Superior temporal gyrus (tissue), 1 donor: ENCODE results near the gene SALL2.
A peak's percentile ranks its signal among the peaks of the same experiment; 100 is the strongest.
"Not testable (repeated sequence)": the region's sequence is repeated elsewhere in the genome, so short reads cannot be mapped to it uniquely, and the experiment has no call there.

Experiments
- DNase-seq: peaks from one replicate; pipeline ENCODE4 v3.0.0-alpha.2; 2016; ENCODE audit errors: extremely low spot score

Gene SALL2

GRCh38 chr14:21525962-21526671, at the start of gene SALL2:
Gene SALL2 (minus strand): TSS chr14:21526346. CDS start chr14:21526127, 219 bp downstream.
- DNase-seq = no peak

DNA sequence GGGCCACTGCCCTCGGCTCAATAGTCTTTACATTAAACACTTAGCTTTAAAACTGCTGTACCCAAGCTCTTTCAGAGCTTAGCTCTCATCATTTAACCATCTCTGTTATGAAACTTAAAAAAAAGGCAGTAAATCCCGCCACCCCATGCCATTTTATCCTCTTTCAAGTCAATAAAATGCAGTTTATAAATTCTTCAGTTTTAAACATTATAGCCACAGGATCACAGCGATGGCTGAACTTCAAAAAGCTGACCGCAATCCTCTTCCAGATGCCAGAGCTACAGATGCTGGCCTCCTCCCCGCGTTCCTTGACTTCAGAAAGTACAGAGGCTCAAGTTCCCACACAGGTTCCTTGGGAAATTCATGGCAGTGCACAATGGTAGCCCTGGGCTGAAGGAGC, 49.5 kb upstream of the SALL2 start:
- no peak for DNase-seq

GRCh38 chr14:21572604-21573003, 46.5 kb upstream of the SALL2 start:
- DNase-seq = no peak

DNA sequence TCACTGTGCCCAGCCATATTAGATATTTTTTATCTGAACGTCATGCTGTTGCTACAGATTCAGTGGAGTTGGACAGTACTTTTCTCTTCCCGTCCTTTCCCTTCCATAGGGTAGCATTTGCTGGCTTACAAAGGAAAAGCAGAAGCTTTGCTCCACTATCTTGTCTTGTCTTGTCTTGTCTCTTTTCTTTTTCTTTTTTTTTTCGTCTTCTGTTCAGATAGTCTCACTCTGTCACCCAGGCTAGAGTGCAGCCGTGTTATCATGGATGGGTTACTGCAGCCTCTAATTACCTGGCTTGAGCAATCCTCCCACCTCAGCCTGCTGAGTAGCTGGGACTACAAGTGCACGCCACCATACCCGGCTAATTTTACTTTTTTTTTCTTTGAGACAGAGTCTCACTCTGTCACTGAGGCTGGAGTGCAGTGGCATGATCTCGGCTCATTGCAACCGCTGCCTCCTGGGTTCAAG, 32.6 kb upstream of the SALL2 start:
- DNase-seq = no peak

- peak; percentile 98 for DNase-seq
These were observed 31.1 kb upstream of the SALL2 start for GRCh38 chr14:21557084-21557901.

DNA sequence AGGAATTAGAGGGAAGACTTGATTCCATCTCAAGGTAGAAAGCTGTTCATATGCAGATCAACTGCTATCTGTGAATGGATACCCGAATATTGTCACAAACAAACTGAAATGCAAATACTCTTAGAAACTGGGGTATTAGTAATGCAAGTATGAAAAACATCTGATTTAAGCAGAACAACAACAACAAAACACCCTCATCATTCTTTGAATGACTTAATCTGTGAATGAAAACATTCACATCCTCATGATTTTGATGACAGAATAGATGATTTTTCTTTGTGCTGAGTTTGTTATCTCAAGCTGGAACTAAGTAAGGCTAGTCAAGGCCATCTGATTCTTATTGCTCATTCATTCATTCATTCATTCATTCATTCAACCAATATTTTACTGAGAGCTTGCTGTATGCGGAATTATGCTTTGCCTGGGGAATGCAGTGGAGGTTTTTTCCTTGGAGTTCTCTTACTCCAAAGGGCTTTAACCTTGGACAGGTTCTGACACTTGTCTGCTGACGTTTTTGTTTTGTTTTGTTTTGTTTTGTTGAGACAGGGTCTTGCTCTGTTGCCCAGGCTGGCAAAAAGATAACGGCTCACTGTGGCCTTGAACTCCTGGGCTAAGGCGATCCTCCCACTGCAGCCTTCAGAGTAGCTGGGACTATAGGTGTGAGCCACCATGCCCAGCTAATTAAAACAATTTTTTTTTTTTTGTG, 30.4 kb upstream of the SALL2 start:
- no peak for DNase-seq

DNA sequence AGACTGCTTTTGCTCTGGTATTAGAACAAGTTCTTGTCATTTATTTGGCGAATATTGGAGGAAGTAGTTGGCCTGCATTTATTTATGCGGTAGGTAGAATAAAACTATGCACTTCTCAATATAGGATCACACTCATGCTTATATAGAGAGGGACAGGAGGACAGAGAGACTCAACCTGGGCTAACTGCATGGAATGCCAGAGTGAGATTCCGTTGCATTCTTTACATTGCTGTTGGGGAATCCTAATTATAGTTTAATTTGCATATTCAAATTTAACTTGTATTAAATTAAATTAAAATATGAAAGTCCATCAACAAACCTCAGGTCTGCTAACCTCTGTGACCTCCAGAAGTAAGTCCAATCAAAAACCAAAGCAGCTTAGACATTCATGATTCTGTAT, 27.1 kb upstream of the SALL2 start:
- no peak for DNase-seq

GRCh38 chr14:21544588-21544987, 18.4 kb upstream of the SALL2 start:
- DNase-seq = not testable (repeated sequence)

- no peak for DNase-seq
These were observed 17.8 kb upstream of the SALL2 start for GRCh38 chr14:21543963-21544362.

- no peak for DNase-seq
These were observed 17.4 kb upstream of the SALL2 start for GRCh38 chr14:21543521-21543960.

DNA sequence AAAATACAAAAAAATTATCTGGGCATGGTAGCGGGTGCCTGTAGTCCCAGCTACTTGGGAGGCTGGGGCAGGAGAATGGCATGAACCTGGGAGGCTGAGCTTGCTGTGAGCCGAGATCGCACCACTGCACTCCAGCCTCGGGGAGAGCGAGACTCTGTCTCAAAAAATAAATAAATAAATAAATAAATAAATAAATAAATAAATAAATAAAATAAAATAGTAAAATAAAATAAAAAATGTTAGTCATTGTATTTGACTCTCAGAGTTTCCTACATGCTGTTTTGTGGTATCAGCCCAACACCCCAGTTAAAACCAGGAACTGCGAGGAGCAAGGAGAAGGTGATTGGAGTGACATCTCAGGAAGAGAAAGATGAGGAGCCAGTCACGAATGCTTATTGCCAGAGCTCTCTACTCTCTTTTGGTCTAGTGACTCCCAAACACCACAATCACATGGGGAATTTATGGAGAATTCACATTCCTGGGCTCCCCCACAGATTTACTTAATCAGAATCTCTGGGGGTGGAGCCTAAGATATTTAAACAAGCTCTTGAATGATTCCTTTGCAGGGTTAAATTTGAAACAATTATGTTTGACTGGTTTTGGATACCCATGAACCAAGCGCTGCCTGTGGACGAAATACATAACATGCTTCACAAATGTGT, 15.4 kb upstream of the SALL2 start:
- DNase-seq = no peak

DNA sequence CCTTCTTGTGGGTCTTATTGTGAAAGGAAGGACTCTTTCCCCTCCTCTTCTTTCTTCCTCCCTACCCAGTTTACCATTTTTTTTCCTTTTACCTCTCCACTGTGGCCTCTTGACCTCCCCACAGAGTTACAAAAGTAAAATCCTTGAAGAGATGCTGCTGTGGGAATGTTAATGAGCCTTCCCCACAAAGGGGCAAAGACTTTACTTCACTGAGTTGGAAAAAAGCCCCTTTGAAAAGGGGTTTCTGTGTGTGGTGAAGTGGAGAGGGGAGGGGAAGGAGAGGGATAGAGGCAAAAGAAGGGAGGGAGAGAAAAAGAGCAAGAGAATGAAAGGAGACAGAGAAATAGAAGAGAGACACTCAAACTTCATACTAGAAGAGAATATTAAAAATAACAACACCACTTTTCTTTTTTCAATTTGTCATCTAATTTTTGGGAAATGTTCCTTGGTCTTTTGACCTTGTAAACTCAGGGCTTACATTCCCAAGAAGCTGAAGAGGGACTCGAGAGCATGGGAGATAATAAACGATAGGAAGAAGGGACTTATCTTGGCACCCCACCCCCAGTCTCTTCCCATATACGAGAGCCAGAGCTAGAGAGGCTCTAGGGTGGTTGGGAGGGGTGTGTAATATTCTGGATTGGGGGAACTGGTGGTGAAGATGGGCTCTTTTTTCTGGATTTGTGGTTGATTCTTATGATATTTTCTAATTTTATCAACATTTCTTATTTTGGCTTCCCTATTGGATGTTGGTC, 13.2 kb upstream of the SALL2 start:
- DNase-seq = no peak

DNA sequence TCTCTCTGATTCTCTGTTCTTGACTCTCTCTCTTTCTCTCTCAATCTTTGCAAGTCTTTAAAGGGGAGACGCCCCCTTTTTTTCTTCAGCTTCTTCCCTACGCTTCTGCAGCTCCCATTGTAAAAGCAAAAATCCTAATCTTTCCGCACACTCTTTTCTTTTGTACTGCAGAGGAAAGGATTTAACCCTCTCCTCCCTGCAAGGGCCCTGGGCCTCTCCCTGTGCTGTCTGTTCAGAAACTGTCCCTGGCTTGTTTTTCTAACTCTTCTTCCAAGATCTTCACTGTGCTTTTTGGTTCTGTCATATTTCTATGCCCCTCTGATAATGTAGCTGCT, 10.9 kb upstream of the SALL2 start:
- no peak for DNase-seq

- DNase-seq = no peak
These were observed 10.4 kb upstream of the SALL2 start for GRCh38 chr14:21536418-21537089.

- no peak for DNase-seq
These were observed 9.6 kb upstream of the SALL2 start for GRCh38 chr14:21535545-21536417.

- DNase-seq = no peak
These were observed 8.4 kb upstream of the SALL2 start for GRCh38 chr14:21534576-21534975.

DNA sequence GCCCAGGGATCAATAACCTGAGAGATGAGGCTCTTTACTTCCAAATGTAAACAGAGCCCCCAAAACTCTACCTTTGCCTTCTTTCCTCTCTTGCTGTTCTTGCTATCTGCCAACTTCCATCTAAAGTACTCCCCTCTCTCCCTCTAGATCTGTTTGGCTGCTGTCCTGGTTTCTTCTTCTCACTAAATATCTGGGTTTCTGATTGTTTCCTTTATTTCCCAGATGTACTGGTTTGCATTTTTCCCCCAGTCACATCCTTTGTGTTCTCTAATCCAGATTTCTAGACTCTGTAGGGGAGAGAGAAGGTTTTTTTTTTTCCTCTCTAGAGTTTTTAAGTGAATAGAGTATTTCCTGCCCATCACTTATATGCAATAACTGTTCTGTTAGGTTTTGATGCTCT, 7.1 kb upstream of the SALL2 start:
- DNase-seq = no peak

- DNase-seq = no peak
These were observed 3.4 kb upstream of the SALL2 start for GRCh38 chr14:21529515-21529914.
